ENCODE data around the gene RTBDN.

GRCh38 chr19:12864143-12864542 is 29.8 kb upstream of the RTBDN start:
- TF ChIP-seq CTCF (IDR thresholded peaks at IDR 0.05 in 4 of 5, conservative IDR thresholded peaks at IDR 0.05 in 1 of 5) (no peak), POLR2A (IDR thresholded peaks at IDR 0.05) (no peak)

Measured in gastrocnemius medialis (tissue), 4 donors.